HL-60 (cell line): ENCODE measurements around the gene STYX.

Source experiments
- GABPA ChIP-seq: IDR thresholded peaks from 2 replicates; pipeline ENCODE4 v1.6.1; 2012; ENCODE audit warnings: low read depth
- POLR2AphosphoS5 ChIP-seq: IDR thresholded peaks from 2 replicates; pipeline ENCODE4 v1.6.1; 2012; ENCODE audit warnings: low read depth
- SPI1 ChIP-seq: IDR thresholded peaks from 2 replicates; pipeline ENCODE4 v1.6.1; 2012; ENCODE audit warnings: low read depth, mild to moderate bottlenecking, borderline replicate concordance
- TF ChIP-seq, protein P1 (sequence below): IDR thresholded peaks from one replicate; pipeline ENCODE4 v1.5.1; 2011; ENCODE audit warnings: low read length, control low read depth, inconsistent platforms; ENCODE audit not compliant: insufficient read depth
- TF ChIP-seq, protein P2 (sequence below): IDR thresholded peaks from 2 replicates; pipeline ENCODE4 v1.6.1; 2012; ENCODE audit warnings: low read depth; ENCODE audit not compliant: insufficient replicate concordance

GRCh38 chr14:52790756-52791222 lies 60.8 kb downstream of the STYX start:
- TF ChIP-seq, protein P1, sequence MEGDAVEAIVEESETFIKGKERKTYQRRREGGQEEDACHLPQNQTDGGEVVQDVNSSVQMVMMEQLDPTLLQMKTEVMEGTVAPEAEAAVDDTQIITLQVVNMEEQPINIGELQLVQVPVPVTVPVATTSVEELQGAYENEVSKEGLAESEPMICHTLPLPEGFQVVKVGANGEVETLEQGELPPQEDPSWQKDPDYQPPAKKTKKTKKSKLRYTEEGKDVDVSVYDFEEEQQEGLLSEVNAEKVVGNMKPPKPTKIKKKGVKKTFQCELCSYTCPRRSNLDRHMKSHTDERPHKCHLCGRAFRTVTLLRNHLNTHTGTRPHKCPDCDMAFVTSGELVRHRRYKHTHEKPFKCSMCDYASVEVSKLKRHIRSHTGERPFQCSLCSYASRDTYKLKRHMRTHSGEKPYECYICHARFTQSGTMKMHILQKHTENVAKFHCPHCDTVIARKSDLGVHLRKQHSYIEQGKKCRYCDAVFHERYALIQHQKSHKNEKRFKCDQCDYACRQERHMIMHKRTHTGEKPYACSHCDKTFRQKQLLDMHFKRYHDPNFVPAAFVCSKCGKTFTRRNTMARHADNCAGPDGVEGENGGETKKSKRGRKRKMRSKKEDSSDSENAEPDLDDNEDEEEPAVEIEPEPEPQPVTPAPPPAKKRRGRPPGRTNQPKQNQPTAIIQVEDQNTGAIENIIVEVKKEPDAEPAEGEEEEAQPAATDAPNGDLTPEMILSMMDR, result no peak
- TF ChIP-seq POLR2AphosphoS5 (no peak; the same call in 1 of the 2 replicates), GABPA (no peak), SPI1 (no peak)
- TF ChIP-seq, protein P2, sequence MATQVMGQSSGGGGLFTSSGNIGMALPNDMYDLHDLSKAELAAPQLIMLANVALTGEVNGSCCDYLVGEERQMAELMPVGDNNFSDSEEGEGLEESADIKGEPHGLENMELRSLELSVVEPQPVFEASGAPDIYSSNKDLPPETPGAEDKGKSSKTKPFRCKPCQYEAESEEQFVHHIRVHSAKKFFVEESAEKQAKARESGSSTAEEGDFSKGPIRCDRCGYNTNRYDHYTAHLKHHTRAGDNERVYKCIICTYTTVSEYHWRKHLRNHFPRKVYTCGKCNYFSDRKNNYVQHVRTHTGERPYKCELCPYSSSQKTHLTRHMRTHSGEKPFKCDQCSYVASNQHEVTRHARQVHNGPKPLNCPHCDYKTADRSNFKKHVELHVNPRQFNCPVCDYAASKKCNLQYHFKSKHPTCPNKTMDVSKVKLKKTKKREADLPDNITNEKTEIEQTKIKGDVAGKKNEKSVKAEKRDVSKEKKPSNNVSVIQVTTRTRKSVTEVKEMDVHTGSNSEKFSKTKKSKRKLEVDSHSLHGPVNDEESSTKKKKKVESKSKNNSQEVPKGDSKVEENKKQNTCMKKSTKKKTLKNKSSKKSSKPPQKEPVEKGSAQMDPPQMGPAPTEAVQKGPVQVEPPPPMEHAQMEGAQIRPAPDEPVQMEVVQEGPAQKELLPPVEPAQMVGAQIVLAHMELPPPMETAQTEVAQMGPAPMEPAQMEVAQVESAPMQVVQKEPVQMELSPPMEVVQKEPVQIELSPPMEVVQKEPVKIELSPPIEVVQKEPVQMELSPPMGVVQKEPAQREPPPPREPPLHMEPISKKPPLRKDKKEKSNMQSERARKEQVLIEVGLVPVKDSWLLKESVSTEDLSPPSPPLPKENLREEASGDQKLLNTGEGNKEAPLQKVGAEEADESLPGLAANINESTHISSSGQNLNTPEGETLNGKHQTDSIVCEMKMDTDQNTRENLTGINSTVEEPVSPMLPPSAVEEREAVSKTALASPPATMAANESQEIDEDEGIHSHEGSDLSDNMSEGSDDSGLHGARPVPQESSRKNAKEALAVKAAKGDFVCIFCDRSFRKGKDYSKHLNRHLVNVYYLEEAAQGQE, result no peak
